RWPE2 (cell line): ENCODE results near the gene TEX22.

Experiments used
- ATAC-seq: fragments of 200-7000 bp; cut with Tn5 transposase; 3 replicates; pipeline ENCODE4 v1.9.1; 2021; ENCODE audit warnings: low read depth
- DNase-seq: peaks from one replicate; pipeline ENCODE4 v3.0.0-alpha.2; 2020; ENCODE audit warnings: low spot score
- H3K27ac ChIP-seq: fragments of 450-650 bp; 2 replicates; pipeline ENCODE4 v1.5.1; 2017; ENCODE audit warnings: mild to moderate bottlenecking; ENCODE audit not compliant: poor library complexity, severe bottlenecking
- H3K27me3 ChIP-seq: fragments of 250-450 bp; sonication (Bioruptor Pico); 2 replicates; pipeline ENCODE4 v1.5.1; 2021; ENCODE audit warnings: mild to moderate bottlenecking, moderate library complexity; ENCODE audit not compliant: insufficient read depth, poor library complexity, severe bottlenecking
- H3K36me3 ChIP-seq: fragments of 250-450 bp; sonication (Bioruptor Pico); 2 replicates; pipeline ENCODE4 v1.5.1; 2020; ENCODE audit warnings: low read depth, mild to moderate bottlenecking, moderate library complexity
- H3K4me1 ChIP-seq: fragments of 250-450 bp; sonication (Bioruptor Pico); 2 replicates; pipeline ENCODE4 v1.5.1; 2021; ENCODE audit warnings: mild to moderate bottlenecking, moderate library complexity; ENCODE audit not compliant: insufficient read depth, poor library complexity, severe bottlenecking
- H3K4me3 ChIP-seq: fragments of 250-450 bp; sonication (Bioruptor Pico); 2 replicates; pipeline ENCODE4 v1.5.1; 2021; ENCODE audit warnings: mild to moderate bottlenecking, moderate library complexity; ENCODE audit not compliant: severe bottlenecking
- H3K9me3 ChIP-seq: fragments of 250-450 bp; sonication (Bioruptor Pico); 2 replicates; pipeline ENCODE4 v1.5.1; 2021; ENCODE audit warnings: mild to moderate bottlenecking, moderate library complexity; ENCODE audit not compliant: severe bottlenecking
- TF ChIP-seq, protein P1 (sequence below): fragments of 450-650 bp; IDR thresholded peaks from one replicate; pipeline ENCODE4 v1.5.1; 2017; ENCODE audit warnings: mild to moderate bottlenecking, moderate library complexity; ENCODE audit not compliant: poor library complexity, severe bottlenecking

TEX22 gene

DNA sequence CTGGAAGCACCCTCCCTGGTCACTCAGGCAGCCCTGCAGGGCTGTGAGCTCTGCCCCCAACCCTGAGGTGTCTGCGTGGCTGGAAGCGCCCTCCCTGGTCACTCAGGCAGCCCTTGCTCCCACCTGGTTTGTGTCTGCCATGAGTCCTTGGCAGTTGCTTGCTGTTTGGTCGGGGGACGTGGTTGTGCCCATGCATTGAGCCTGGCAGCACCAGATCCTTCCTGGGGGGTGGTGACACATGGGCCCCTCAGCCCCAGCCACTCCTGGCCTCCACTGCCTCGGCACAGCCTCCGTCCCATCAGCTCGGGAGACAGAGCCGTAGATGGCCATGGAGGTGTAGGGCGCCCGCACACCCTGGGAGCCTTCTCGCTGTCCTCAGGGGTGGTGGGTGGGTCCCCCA is 40.8 kb downstream of the TEX22 start:
- Histone ChIP-seq H3K9me3 (no peaks in the 10 kb centered on the region), H3K4me3 (no peak overlapping the region), H3K36me3 (peaks cover 52% of the 10 kb centered on the region), H3K27ac (no peak overlapping the region), H3K27me3 (no peaks in the 10 kb centered on the region), H3K4me1 (no peaks in the 10 kb centered on the region)
- no peak for DNase-seq
- TF ChIP-seq, protein P1, sequence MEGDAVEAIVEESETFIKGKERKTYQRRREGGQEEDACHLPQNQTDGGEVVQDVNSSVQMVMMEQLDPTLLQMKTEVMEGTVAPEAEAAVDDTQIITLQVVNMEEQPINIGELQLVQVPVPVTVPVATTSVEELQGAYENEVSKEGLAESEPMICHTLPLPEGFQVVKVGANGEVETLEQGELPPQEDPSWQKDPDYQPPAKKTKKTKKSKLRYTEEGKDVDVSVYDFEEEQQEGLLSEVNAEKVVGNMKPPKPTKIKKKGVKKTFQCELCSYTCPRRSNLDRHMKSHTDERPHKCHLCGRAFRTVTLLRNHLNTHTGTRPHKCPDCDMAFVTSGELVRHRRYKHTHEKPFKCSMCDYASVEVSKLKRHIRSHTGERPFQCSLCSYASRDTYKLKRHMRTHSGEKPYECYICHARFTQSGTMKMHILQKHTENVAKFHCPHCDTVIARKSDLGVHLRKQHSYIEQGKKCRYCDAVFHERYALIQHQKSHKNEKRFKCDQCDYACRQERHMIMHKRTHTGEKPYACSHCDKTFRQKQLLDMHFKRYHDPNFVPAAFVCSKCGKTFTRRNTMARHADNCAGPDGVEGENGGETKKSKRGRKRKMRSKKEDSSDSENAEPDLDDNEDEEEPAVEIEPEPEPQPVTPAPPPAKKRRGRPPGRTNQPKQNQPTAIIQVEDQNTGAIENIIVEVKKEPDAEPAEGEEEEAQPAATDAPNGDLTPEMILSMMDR = no peak
- no peak for ATAC-seq

DNA sequence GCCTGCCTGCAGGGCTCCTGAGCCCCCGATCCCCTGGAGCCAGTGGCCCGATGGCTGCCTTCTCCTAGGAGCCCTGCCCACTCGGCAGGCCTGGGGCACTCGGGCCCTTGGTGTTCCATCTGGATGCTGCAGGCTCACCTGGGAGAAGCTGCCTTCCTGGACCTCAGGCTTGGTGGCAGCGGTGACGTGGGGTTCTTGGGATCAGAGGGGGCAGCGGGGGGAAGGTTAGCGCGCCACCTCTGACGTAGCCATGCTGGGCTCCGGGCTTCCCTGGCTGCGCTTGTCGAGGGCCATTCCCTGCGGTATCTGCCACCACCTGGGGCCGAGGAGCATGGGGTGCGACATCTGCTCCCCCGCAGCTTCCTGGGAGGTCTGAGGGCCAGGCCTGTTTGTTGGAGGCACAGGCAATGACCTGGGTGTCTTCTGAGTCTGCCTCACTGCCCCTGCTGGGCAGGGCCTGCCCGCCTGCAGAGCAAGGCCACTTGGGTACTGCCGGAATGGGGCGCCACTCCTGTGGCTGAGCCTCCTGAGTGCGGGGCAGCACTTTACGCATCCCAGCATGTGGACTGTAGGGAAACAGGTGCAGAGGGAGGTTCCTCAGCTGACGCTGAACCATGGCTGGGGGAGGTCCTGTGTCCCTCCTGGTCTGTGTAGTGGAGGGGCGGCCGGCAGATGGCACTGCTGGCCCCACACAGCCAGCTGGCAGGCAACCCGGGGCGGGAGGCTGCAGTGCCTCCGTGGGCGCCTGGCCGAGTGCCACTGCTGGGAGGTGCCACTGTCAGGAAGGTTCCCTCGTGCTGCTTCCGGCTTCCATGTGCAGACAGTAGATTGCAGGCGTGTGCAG is 41.6 kb downstream of the TEX22 start:
- H3K4me3 ChIP-seq = no peak overlapping the region
- H3K4me1 ChIP-seq = no peaks in the 10 kb centered on the region
- no peaks in the 10 kb centered on the region for H3K27me3 ChIP-seq
- H3K36me3 ChIP-seq = peaks cover 49% of the 10 kb centered on the region
- TF ChIP-seq, protein P1 = peak; percentile 17
- ATAC-seq = peak; percentile 17; the same call in 1 of the 3 replicates
- no peak overlapping the region for H3K27ac ChIP-seq
- no peaks in the 10 kb centered on the region for H3K9me3 ChIP-seq
- no peak for DNase-seq

DNA sequence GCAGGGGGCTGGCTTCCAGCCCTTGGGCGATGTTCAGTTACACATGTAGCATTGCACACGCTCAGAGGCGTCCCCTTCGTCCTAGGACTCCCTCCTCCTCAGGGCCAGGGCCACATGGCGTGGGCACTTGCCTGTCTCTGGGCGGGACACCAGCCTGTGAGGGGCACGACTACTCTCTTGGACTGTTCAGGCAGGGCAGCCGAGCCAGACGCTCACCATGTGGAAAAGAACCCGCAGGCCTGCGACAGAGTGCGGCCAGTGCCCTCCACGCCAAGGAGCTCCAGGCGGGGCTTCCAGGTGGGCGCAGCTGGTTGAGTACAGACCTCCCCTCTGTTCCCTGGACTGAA is 42.2 kb downstream of the TEX22 start:
- H3K4me1 ChIP-seq = no peaks in the 10 kb centered on the region
- TF ChIP-seq, protein P1 = no peak
- H3K36me3 ChIP-seq = peaks cover 48% of the 10 kb centered on the region
- no peaks in the 10 kb centered on the region for H3K9me3 ChIP-seq
- no peak overlapping the region for H3K27ac ChIP-seq
- DNase-seq (no peak), ATAC-seq (no peak; the same call in 2 of the 3 replicates)
- no peaks in the 10 kb centered on the region for H3K27me3 ChIP-seq
- H3K4me3 ChIP-seq = no peak overlapping the region

DNA sequence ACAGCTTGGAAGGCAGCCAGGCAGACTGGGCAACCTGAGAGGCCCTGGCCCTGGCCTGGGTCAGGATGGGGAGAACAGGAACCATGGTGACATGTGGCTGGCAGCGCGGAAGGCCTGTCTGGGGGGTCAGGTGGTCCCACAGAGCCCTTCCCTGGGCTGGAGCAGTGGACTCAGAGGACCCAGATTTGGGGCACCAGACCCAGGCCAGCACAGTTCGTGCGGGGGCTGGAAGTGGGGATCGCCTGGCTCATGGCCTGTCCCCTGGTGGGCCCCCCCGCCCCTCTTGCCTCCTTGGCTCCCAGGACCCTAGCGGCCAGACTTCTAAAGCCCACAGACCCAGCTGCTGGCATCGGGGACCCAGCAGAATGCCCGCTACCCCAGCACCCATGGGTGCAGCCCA is 42.7 kb downstream of the TEX22 start:
- H3K36me3 ChIP-seq = peaks cover 48% of the 10 kb centered on the region

DNA sequence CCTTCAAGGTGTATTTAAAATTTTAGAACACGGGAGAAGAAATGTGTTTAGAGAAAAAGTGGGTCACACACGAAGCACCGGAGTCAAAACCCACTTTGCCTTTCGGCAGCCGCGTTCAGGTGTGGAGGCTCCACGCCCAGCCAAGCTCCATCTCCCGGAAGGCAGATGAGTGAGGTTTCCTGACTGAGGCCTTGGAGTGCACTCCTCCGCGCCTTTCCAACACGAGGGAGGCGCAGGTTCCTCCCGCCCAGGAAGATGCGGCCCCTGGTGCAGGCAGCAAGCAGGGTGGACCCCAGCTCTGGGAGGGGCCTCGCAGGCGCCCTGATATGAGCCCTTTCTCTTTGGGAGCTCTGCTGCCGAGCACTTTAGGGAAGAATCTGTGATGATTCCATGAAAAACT is 43.8 kb downstream of the TEX22 start:
- peaks cover 39% of the 10 kb centered on the region for H3K36me3 ChIP-seq
- no peaks in the 10 kb centered on the region for H3K4me1 ChIP-seq
- TF ChIP-seq, protein P1 = no peak
- no peak for DNase-seq
- no peaks in the 10 kb centered on the region for H3K9me3 ChIP-seq
- no peaks in the 10 kb centered on the region for H3K27me3 ChIP-seq
- H3K4me3 ChIP-seq = no peak overlapping the region
- ATAC-seq = no peak
- H3K27ac ChIP-seq = no peak overlapping the region

More for the DNA sequence above, 42.7 kb downstream of the TEX22 start:
- Histone ChIP-seq H3K27ac (no peak overlapping the region), H3K9me3 (no peaks in the 10 kb centered on the region), H3K4me1 (no peaks in the 10 kb centered on the region), H3K4me3 (no peak overlapping the region), H3K27me3 (no peaks in the 10 kb centered on the region)
- TF ChIP-seq, protein P1 = no peak
- DNase-seq (no peak), ATAC-seq (no peak)
